GM19240 (cell line): ENCODE data around the gene GRID2.

Experiments
- DNase-seq: peaks from one replicate; pipeline ENCODE4 v3.0.0; 2011; ENCODE audit warnings: low spot score; ENCODE audit not compliant: insufficient read length

GRID2 gene

DNA sequence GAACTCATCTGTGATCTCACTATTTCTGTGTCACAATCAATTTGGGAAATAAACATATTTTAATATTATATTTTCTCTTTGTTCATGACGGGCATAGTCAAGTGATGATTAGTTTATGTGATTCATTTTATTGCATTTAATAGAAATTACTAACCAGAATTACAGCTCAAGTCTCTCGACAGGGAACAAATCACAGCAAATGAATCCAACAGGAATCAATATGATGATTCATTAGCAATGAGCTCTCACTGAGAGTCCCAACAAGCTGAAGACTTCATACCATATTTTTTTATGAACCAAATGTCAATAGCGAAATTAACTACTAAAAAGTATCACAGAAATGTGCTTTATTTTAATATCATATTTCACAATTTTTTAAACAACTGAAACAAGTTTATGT, 649.7 kb downstream of the GRID2 start:
- DNase-seq = no peak

DNA sequence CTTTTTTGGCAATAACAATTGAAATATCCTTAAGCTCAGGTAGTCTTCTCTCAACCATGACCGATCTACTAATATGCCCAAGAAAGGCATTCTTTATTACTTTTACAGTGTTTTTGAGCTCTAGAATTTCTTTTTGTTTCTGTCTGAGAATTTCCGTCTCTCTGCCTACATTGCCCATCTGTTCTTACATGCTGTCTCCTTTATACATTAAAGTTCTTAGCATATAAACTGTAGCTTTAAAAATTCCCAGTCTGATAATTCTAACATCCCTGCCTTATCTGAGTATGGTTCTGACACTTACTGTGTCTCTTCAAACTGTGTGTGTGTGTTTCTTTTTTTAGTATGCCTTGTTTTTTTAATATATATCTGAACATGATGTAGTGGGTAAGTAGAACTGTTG, 658.1 kb downstream of the GRID2 start:
- no peak for DNase-seq

DNA sequence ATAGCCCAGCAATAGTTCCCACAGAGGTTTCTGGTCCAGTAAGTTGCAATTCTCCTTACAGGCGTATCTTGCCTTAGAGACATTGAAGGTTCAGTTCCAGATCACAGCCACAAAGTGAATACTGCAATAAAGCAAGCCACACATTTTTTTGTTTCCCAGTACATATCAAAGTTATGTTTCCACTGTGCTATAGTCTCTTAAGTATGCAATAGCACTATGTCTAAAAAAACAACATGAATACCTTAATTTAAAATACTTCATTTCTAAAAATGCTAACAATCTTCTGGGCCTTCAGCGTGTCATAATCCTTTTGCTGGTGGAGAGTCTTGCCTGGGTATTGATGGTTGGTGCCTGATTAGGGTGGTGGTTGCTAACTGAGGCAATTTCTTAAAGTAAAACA, 659.1 kb downstream of the GRID2 start:
- DNase-seq = no peak

- no peak for DNase-seq
Observed at GRCh38 chr4:92968556-92968955, 664.8 kb downstream of the GRID2 start.

DNA sequence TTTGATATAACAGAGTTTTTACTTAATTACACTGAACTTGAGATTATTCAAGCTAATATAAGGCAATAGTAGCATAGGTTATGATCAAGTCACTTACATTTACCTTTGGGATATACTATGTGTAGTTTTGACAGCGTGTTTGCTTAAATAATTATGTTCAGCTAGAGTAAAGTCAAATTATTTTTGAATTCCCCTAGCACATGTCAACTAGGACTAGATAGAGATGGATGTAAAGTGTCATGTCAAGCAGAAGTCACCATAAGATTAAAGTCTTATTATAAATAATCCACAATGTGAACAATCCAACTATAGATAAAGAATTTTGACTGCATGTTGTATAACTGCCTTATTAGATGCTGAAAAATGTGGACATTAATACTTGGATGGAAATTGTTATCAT, 665.2 kb downstream of the GRID2 start:
- no peak for DNase-seq

DNA sequence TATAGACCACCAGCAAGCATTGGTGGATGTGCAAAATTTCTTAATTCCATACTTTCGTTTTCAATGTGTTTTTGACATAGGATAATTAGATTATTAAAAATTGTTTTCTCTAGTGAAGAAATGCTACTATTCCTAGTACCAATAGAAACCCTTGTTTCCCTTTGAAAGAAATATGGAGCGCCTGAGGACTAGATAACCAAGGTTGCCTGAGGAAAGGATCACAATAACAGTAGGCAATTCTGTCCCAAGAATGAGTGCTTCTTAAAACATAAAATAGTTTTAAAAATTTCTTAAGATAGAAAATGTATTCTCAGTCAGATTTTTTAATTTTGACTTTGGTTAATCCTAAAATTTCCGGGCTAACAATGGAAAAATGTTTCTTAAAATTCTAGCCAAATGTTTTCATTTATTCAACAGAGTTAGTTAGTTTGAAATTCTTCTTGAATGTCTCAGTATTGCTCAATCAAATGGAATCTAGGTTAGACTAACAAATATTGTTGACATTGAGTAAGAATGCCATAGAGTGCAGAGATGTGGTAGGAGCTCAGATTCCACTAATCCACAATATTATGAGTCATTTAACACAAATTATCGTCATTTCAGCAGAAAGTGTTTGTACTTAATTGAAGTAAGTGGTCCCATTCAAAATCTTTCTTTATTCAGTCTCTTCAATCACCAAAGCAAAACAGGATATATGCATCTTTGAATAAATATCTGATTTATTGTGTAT, 666.0 kb downstream of the GRID2 start:
- DNase-seq = no peak

- no peak for DNase-seq
Observed at GRCh38 chr4:92970996-92971395, 667.2 kb downstream of the GRID2 start.

- DNase-seq = no peak
Observed at GRCh38 chr4:92988301-92988700, 684.5 kb downstream of the GRID2 start.

DNA sequence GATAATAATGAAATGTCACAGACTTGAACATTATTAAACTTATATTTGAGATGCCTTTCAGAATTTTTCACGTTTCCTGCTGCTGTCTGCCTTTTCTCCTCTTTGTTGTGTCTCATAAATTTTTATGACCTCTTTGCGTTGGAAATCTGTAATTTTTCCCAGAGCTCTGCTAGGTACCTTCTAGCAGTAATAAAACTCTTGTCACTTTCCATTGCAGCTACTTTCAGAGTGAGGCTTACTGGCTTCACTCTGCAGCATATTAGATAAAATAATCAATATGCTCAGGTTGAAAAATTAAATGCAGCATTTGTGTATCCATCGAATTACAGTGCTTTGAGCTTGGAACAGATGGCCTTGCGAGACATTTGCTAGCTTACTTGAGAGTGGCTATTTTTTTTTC, 689.0 kb downstream of the GRID2 start:
- no peak for DNase-seq

- DNase-seq = no peak
Observed at GRCh38 chr4:92994727-92995126, 691.0 kb downstream of the GRID2 start.

GRCh38 chr4:92996533-92996932, 692.8 kb downstream of the GRID2 start:
- DNase-seq = no peak

DNA sequence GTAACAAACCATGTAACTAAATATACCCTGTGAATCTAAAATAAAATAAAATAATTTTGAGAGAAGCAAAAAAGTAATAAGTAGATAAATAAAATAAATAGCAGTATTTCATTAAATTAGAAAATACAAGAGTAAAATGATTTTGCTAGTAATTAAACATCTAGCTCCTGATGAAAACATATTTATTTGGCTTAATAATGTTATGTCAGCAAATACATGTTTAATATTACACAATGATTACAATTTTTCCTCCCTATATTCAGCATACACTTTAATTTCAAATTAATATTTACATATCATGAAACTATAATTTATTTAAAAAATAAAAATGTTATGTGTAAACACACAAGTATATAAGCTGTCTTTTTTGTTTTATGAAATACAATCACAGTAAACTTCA, 697.1 kb downstream of the GRID2 start:
- no peak for DNase-seq

DNA sequence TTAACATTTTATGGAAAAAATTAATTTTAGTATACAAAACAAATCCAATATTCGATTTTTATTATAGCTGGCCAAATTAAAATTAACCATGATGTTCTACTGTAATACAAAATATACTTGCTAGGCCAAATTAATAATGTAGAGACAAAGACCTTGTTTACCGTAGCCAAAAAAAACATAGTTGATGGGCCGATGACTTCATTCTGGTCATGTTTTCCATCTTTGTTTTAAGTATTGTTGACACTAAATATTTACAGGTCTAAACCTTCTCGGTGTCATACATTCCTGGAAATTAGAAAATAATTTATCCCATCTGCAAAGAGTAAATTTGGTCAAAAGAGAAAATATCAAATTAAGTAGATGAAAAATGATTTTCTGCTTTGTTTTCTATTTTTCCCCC, 698.5 kb downstream of the GRID2 start:
- no peak for DNase-seq

GRCh38 chr4:93016350-93016749, 712.6 kb downstream of the GRID2 start:
- no peak for DNase-seq

- no peak for DNase-seq
Observed at GRCh38 chr4:93018243-93018642, 714.5 kb downstream of the GRID2 start.

DNA sequence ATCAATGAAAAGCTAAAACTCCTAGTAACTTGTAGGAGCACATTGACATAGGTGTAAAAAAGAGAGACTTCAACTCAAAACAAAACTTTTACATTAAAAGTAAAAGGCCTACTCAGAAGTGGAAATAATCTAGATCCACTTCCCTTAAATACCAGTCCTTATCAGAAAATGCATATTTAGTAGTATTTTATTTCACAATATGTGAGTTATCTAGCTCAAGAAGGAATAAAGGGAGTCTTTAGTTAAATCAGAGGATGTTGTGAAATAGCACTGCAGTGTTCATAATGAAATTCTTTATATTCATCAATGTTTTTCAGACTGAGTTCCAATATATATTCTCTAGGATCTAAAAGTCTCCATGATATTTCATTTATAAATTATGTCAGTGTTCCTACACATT, 715.0 kb downstream of the GRID2 start:
- no peak for DNase-seq

DNA sequence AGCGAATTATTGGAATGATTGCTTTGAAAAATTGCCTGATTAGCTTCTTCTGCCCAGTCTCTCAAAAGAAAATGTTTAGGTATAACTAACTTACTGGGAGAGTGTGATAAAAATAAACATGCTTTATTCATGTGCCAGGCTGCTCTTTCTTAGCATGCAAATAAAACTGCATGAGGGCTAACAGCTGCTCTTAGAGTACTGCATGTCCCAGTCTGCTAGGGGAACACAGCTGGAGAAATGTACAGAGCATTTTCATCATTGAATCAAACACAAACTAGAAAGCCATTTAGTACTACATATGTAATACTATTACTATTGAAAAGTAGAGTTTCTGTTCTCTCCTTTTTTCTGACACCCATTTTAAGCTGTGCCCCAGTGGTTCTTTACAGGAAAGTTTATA, 726.0 kb downstream of the GRID2 start:
- DNase-seq = no peak

DNA sequence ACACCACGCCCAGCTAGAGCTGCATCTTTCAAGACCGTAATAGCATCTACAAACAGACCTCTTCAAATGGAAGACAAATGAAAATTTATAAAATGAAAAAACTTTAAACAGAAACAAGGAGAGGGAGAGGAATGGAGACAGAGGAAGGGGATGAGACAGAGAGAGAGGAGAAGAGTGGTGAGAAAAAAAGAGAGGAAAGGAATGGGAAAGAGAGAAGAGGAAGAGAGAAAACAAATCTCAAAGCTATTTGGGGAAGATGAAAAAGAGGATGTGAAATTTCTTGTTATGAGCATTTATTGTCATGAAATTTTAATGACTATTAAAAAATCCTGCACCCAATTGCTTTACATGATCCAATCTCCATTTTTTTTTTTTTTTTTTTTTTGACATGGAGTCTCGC, 726.9 kb downstream of the GRID2 start:
- DNase-seq = no peak

DNA sequence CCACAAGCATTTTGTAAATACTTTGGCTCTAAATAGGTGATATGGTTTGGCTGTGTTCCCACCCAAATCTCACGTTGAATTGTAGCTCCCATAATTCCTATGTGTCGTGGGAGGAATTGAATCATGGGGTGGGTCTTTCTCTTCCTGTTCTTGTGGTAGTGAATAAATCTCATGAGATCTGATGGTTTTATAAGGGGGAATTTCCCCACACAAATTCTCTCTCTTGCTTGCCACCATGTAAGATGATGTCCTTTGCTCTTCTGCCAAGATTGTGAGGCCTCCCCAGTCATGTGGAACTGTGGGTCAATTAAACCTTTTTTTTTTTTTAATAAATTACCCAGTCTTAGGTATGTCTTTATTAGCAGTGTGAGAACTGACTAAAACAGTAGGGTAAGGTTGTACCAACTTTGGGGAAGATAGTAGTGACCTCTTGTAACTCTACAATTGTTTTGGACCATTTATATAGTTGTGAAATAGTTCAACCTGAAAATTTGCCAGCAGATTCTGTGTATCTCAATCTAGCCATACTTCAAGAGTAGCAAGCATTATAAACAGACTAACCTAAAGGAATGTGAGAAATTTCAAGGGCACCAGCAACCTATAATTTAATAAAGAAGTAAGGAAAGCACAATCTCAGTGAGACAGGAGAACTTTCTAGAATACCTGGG, 727.8 kb downstream of the GRID2 start:
- DNase-seq = no peak

GRCh38 chr4:93042746-93043145, 739.0 kb downstream of the GRID2 start:
- DNase-seq = no peak

- no peak for DNase-seq
Observed at GRCh38 chr4:93053140-93053539, 749.4 kb downstream of the GRID2 start.

DNA sequence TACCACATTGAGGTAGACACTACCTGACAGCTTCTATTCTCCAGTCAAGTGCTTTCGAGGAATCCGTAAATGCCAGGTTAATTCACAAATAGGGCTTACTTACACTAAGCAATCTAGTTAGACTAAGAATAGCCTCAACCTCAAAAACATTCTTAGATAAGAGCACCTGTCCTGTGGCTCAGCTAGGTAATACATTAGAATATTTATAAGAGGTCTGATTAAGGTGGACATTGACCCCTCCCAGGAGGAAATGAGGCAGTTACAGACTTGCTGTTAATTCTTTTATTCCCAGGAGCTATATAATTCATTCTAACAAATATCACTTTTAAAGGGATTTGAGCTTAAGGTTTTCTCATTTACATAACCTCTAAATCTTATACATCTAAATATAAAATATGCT, 758.1 kb downstream of the GRID2 start:
- DNase-seq = no peak

DNA sequence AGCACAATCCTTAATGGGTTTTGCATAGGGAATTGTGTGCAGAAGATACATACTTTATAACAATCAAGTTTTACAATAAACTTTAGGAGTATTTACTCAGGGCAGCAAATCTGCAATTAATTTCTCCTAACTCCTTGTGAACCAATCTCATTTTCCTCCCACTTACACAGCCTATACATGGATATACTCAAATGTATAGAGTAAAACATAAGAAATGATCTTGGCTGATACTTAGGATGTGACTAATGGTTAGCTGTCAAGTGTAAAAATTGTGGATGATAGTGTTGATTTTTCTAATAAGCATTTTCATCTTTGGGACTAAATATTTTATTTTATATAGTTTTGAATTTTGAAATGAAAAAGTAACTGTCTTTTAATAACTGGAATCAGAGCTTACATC, 759.6 kb downstream of the GRID2 start:
- DNase-seq = no peak
